GM12872 (cell line): ENCODE measurements around the gene PITPNM1.

Experiments
- CTCF ChIP-seq: IDR thresholded peaks from 3 replicates; pipeline ENCODE4 v1.5.1; 2011; ENCODE audit warnings: low read depth, mild to moderate bottlenecking, low read length, moderate library complexity; ENCODE audit not compliant: insufficient read depth

The PITPNM1 gene

GRCh38 chr11:67498544-67498972 is 6.6 kb downstream of the PITPNM1 start:
- no peak for TF ChIP-seq CTCF

GRCh38 chr11:67497656-67498291 is 7.4 kb downstream of the PITPNM1 start:
- TF ChIP-seq CTCF: no peak

GRCh38 chr11:67496113-67496512 is 9.1 kb downstream of the PITPNM1 start:
- TF ChIP-seq CTCF: no peak

- TF ChIP-seq CTCF: no peak
Measured at GRCh38 chr11:67495234-67496005, 9.7 kb downstream of the PITPNM1 start.

GRCh38 chr11:67494371-67495233 is 10.6 kb downstream of the PITPNM1 start:
- no peak for TF ChIP-seq CTCF

GRCh38 chr11:67493548-67494370 is 11.4 kb downstream of the PITPNM1 start:
- TF ChIP-seq CTCF: no peak
